A549 (cell line): ENCODE results near the gene POLR2B. TPM values are rescaled to one million over a fixed set of nuclear protein-coding genes. Genes with fewer than 3 reads are reported as not detected.
A peak's percentile ranks its signal among the peaks of the same experiment; 100 is the strongest.
"Not testable (repeated sequence)": the region's sequence is repeated elsewhere in the genome, so short reads cannot be mapped to it uniquely, and the experiment has no call there.

ENCODE experiments used
- ATAC-seq, 2 experiments: fragments of 200-7000 bp in 1 of 2; fragments of >200 bp in 1 of 2; cut with Nextera tagmentation in 1 of 2; cut with Tn5 transposase in 1 of 2; 3 replicates each; pipeline versions ENCODE4 v1.8.0 to v1.9.1; 2018 to 2020; ENCODE audit warnings: mild to moderate bottlenecking in 1 of 2, moderate library complexity in 1 of 2
- CTCF ChIA-PET: fragments of 300-600 bp; sonication (Branson Sonifier 250); formaldehyde crosslinking; extraction: SDS; loops from one replicate; lab custom pipeline; 2021; ENCODE audit warnings: antibody characterized with exemption, inconsistent platforms; lab: Yijun Ruan, JAX
- POLR2A ChIA-PET: fragments of 350-600 bp; formaldehyde crosslinking; extraction: SDS; loops from one replicate; lab custom pipeline; 2021; ENCODE audit warnings: antibody characterized with exemption, inconsistent platforms; lab: Yijun Ruan, JAX
- DNase-seq, 2 experiments: peaks; one replicate each; pipeline versions ENCODE4 v3.0.0 to v3.0.0-alpha.2; 2011 to 2016; ENCODE audit warnings: low read depth in 1 of 2, low spot score in 1 of 2
- FAIRE-seq: peaks from 2 replicates; lab custom pipeline; 2011; peaks lifted over from hg19 to GRCh38; lab: Jason Lieb, UNC
- H3K27ac ChIP-seq, 2 experiments: fragments of >200 bp; sonication (Bioruptor Twin); formaldehyde crosslinking; 3 replicates each; pipeline ENCODE4 v1.5.1; 2016 to 2017
- H3K4me1 ChIP-seq: fragments of >200 bp; sonication (Bioruptor Twin); formaldehyde crosslinking; 3 replicates; pipeline ENCODE4 v1.6.1; 2016
- H3K4me2 ChIP-seq: fragments of >200 bp; sonication (Bioruptor Twin); formaldehyde crosslinking; 3 replicates; pipeline ENCODE4 v1.6.1; 2016
- H3K4me3 ChIP-seq: fragments of >200 bp; sonication (Bioruptor Twin); formaldehyde crosslinking; 3 replicates; pipeline ENCODE4 v1.5.1; 2016
- H3K9me3 ChIP-seq: fragments of >200 bp; sonication (Bioruptor Twin); formaldehyde crosslinking; 3 replicates; pipeline ENCODE4 v1.6.1; 2016
- CEBPB ChIP-seq, 2 experiments: fragments of >200 bp in 1 of 2; sonication (Bioruptor Twin) in 1 of 2; formaldehyde crosslinking in 1 of 2; IDR thresholded peaks; 2 replicates each; pipeline ENCODE4 v1.6.1; 2012 to 2016
- CHD2 ChIP-seq: fragments of 150-350 bp; IDR thresholded peaks from 2 replicates; pipeline ENCODE4 v1.6.1; 2014; ENCODE audit warnings: low read length; ENCODE audit not compliant: partially characterized antibody
- CHD4 ChIP-seq: fragments of 200-600 bp; sonication (generic); IDR thresholded peaks from 2 replicates; pipeline ENCODE4 v1.6.1; 2016; ENCODE audit warnings: antibody characterized with exemption, mild to moderate bottlenecking, borderline replicate concordance
- EHF ChIP-seq: fragments of 250-450 bp; sonication (Bioruptor Pico); IDR thresholded peaks from 2 replicates; pipeline ENCODE4 v1.5.0; 2020; ENCODE audit warnings: mild to moderate bottlenecking
- EHMT2 ChIP-seq: fragments of 200-600 bp; sonication (generic); IDR thresholded peaks from 2 replicates; pipeline ENCODE4 v1.6.1; 2016; ENCODE audit warnings: antibody characterized with exemption, low read depth, mild to moderate bottlenecking, moderate library complexity
- ELK1 ChIP-seq: fragments of 150-350 bp; IDR thresholded peaks from 2 replicates; pipeline ENCODE4 v1.6.1; 2014; ENCODE audit warnings: low read depth, mild to moderate bottlenecking, low read length
- ESRRA ChIP-seq: fragments of 150-350 bp; IDR thresholded peaks from 2 replicates; pipeline ENCODE4 v1.6.1; 2014; ENCODE audit warnings: mild to moderate bottlenecking, low read length, borderline replicate concordance
- FOSB ChIP-seq: fragments of 250-450 bp; sonication (Bioruptor Pico); IDR thresholded peaks from 2 replicates; pipeline ENCODE4 v1.5.0; 2020; ENCODE audit warnings: mild to moderate bottlenecking, moderate library complexity
- FOSL2 ChIP-seq, 2 experiments: fragments of 450-650 bp in 1 of 2; fragments of >200 bp in 1 of 2; sonication (Bioruptor Twin) in 1 of 2; formaldehyde crosslinking; IDR thresholded peaks; 2 replicates each; pipeline versions ENCODE4 v1.5.0 to v1.6.1; 2016 to 2020; ENCODE audit warnings: mild to moderate bottlenecking in 1 of 2, moderate library complexity in 1 of 2
- FOXS1 ChIP-seq: fragments of 250-450 bp; sonication (Bioruptor Pico); IDR thresholded peaks from 2 replicates; pipeline ENCODE4 v1.5.0; 2020; ENCODE audit warnings: mild to moderate bottlenecking, moderate library complexity
- GATA3 ChIP-seq: IDR thresholded peaks from 2 replicates; pipeline ENCODE4 v1.6.1; 2012; ENCODE audit warnings: borderline replicate concordance
- HES2 ChIP-seq: fragments of >200 bp; sonication (Bioruptor Twin); formaldehyde crosslinking; IDR thresholded peaks from 2 replicates; pipeline ENCODE4 v1.6.1; 2016
- HEYL ChIP-seq: fragments of 250-450 bp; sonication (Bioruptor Pico); IDR thresholded peaks from 2 replicates; pipeline ENCODE4 v1.8.0; 2021; ENCODE audit warnings: mild to moderate bottlenecking, moderate library complexity
- HOXA7 ChIP-seq: fragments of 250-450 bp; sonication (Bioruptor Pico); IDR thresholded peaks from 2 replicates; pipeline ENCODE4 v1.5.0; 2020; ENCODE audit warnings: mild to moderate bottlenecking, moderate library complexity
- JUN ChIP-seq, 2 experiments: fragments of >200 bp; sonication (Bioruptor Twin); formaldehyde crosslinking; IDR thresholded peaks; 2 replicates in 1 of 2; 3 replicates in 1 of 2; pipeline ENCODE4 v1.6.1; 2016 to 2017
- MAFK ChIP-seq: fragments of 450-650 bp; IDR thresholded peaks from 2 replicates; pipeline ENCODE4 v1.6.1; 2014; ENCODE audit not compliant: partially characterized antibody
- NR3C1 ChIP-seq: fragments of >200 bp; sonication (Bioruptor Twin); formaldehyde crosslinking; IDR thresholded peaks from 3 replicates; pipeline ENCODE4 v1.6.1; 2017
- RARB ChIP-seq: fragments of 250-450 bp; sonication (Bioruptor Pico); IDR thresholded peaks from 2 replicates; pipeline ENCODE4 v1.8.0; 2021; ENCODE audit warnings: mild to moderate bottlenecking, moderate library complexity
- SMC3 ChIP-seq: fragments of >200 bp; sonication (Bioruptor Twin); formaldehyde crosslinking; IDR thresholded peaks from 3 replicates; pipeline ENCODE4 v1.6.1; 2018; ENCODE audit warnings: inconsistent platforms
- SREBF2 ChIP-seq: fragments of 450-650 bp; IDR thresholded peaks from 2 replicates; pipeline ENCODE4 v1.6.1; 2014; ENCODE audit warnings: mild to moderate bottlenecking, moderate library complexity
- TFCP2L1 ChIP-seq: fragments of 250-450 bp; sonication (Bioruptor Pico); IDR thresholded peaks from 2 replicates; pipeline ENCODE4 v1.5.0; 2021; ENCODE audit warnings: mild to moderate bottlenecking
- ZC3H11A ChIP-seq: fragments of 450-650 bp; IDR thresholded peaks from 2 replicates; pipeline ENCODE4 v1.6.1; 2014; ENCODE audit warnings: antibody characterized with exemption, mild to moderate bottlenecking
- ZFP36 ChIP-seq: fragments of 450-650 bp; IDR thresholded peaks from 2 replicates; pipeline ENCODE4 v1.6.1; 2014; ENCODE audit warnings: borderline replicate concordance; ENCODE audit not compliant: partially characterized antibody
- WGBS: methylation state at CpG from one replicate; pipeline ENCODE4 v1.1.6; 2017; ENCODE audit errors: missing lambda C conversion rate; 5-methylcytosine and 5-hydroxymethylcytosine counted together
- polyA plus RNA-seq, 4 experiments: library from polyadenylated mRNA; depleted of rRNA in 3 of 4; stranded (reverse); fragments of >200 nt; fragmentation: RNase III in 1 of 4; extraction: RNeasy Plus Mini Kit Qiagen cat#74134 plus additional on column Dnase treatment in 1 of 4; gene quantifications; 2 replicates in 3 of 4; 3 replicates in 1 of 4; pipeline ENCODE4 v1.2.3, GENCODE V29; 2011 to 2017
- TF ChIP-seq, protein P1 (sequence below): fragments of 200-600 bp; sonication (generic); IDR thresholded peaks from 2 replicates; pipeline ENCODE4 v1.6.1; 2016; ENCODE audit warnings: antibody characterized with exemption, mild to moderate bottlenecking, moderate library complexity
- TF ChIP-seq, protein P2 (sequence below): IDR thresholded peaks from 2 replicates; pipeline ENCODE4 v1.6.1; 2012

The POLR2B gene
- polyA plus RNA-seq, 2 of the 4 experiments (the other 2 are of a cell fraction): 82.2 to 138 TPM

DNA sequence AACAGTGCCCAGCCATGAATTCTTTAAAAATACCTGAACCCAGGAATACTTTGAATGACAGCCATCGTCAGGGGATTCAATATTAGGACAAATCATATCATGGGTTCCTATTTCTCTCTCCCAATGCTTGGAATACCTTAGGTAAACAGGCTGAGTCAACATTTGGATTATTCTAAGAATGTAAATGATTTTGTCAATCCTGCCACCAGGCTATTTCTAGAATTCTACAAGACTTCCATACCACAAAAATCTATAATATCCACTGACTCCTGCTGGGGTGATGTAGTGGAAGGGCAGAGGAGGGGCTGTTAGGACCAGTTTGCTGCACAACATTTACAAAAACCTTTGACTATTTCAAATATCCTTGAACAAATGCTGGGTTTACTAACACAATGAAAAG lies 66.3 kb downstream of the POLR2B start:
- H3K27ac ChIP-seq: peak overlapping the region; percentile 35 to 79; a peak in 3 of 6 replicates
- ChIA-PET POLR2A (no interaction called here), CTCF (no interaction called here)
- H3K4me1 ChIP-seq: peaks cover 65% of the 10 kb centered on the region
- peak overlapping the region; percentile 51 for H3K4me2 ChIP-seq
- DNase-seq (no peak), ATAC-seq (peak in 1 of 2 experiments; percentile 22; a peak in 2 of 6 replicates), FAIRE-seq (no peak)
- H3K4me3 ChIP-seq: no peak overlapping the region
- no peaks in the 10 kb centered on the region for H3K9me3 ChIP-seq
- TF ChIP-seq RARB (CRISPR knock-in tag): no peak
- no peak for TF ChIP-seq SMC3
- no peak for TF ChIP-seq EHMT2
- TF ChIP-seq CHD4: no peak
- no peak for TF ChIP-seq ESRRA
- no peak for TF ChIP-seq FOXS1 (CRISPR knock-in tag)
- TF ChIP-seq TFCP2L1 (CRISPR knock-in tag): no peak
- no peak for TF ChIP-seq SREBF2
- TF ChIP-seq HEYL: no peak
- no peak for TF ChIP-seq GATA3
- no peak for TF ChIP-seq CHD2
- 14% methylated on average over 1 of the region's 1 CpG for WGBS

DNA sequence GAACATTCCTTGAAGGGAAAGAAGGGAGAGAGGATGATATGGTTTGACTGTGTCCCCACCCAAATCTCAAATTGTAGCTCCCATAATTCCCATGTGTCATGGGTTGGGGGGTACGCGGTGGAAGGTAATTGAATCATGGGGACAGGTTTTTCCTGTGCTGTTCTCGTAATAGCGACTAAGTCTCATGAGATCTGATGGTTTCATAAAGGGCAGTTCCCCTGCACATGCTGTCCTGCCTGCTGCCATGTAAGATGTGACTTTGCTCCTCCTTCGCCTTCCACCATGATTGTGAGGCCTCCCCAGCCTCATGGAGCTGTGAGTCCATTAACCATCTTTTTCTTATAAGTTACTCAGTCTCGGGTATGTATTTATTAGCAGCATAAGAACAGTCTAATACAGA lies 68.3 kb downstream of the POLR2B start:
- H3K4me1 ChIP-seq: peaks cover 55% of the 10 kb centered on the region
- ATAC-seq, POLR2A ChIA-PET, FAIRE-seq, H3K4me2 ChIP-seq, H3K4me3 ChIP-seq, H3K9me3 ChIP-seq, DNase-seq: not testable (repeated sequence)
- WGBS: 96% methylated on average over 6 of the region's 6 CpGs
- CTCF ChIA-PET: interaction anchor here (0.9 to 4.9 kb wide), 2 partner anchors 9 to 379 kb away, joined by 3 to 23 read pairs; no protein-coding TSS in a partner anchor
- H3K27ac ChIP-seq: peak overlapping the region in 1 of 2 experiments; percentile 13; a peak in 1 of 6 replicates

DNA sequence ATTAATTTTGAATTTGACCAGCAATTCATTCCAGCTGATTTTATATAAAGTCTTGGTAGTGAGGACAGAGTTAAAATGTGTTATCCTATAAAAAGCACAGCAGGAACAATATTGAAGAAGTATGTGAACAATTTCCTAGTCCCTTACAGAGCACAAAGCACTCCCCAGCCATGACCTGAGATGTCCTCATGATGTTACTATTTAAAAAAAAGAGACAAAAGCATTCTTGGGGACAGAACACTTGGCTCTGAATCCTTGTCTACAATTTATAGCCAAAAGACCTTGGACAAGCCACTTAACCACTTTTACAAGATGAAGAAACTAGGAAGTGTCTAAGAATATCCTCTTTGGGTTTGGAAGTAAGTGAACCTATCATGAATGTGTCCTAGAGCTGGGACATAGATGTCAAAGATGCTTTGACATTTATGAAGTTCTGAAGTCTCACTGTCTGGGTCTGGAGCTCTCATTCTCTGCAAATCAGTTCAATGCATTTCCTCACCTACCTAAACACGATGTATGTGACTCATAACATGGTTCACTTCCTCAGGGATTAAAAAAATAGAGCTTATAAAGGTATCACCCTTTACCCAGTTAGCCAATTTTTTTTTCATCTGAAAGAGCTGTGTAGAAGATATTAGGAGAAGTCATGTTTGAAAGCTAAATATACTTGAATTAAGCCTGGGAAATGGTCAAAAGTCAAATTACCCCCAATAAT lies 70.1 kb downstream of the POLR2B start:
- CTCF ChIA-PET: interaction anchor here (1.5 to 4.9 kb wide), 2 partner anchors 11 to 115 kb away, joined by 4 to 23 read pairs; no protein-coding TSS in a partner anchor
- TF ChIP-seq NR3C1 (no peak), EHF (CRISPR knock-in tag) (no peak), FOSL2 (IDR thresholded peaks at IDR 0.05) (no peak), FOSL2 (CRISPR knock-in tag; IDR thresholded peaks at IDR 0.05) (no peak), FOSB (CRISPR knock-in tag) (no peak), HOXA7 (CRISPR knock-in tag) (no peak), EHMT2 (no peak), HES2 (no peak), CEBPB (IDR thresholded peaks at IDR 0.05) (no peak), ZFP36 (no peak), MAFK (no peak), CHD2 (no peak), JUN (IDR thresholded peaks at IDR 0.05) (no peak), SMC3 (no peak), ZC3H11A (no peak), ELK1 (no peak), GATA3 (no peak), SREBF2 (no peak)
- TF ChIP-seq, protein P1, sequence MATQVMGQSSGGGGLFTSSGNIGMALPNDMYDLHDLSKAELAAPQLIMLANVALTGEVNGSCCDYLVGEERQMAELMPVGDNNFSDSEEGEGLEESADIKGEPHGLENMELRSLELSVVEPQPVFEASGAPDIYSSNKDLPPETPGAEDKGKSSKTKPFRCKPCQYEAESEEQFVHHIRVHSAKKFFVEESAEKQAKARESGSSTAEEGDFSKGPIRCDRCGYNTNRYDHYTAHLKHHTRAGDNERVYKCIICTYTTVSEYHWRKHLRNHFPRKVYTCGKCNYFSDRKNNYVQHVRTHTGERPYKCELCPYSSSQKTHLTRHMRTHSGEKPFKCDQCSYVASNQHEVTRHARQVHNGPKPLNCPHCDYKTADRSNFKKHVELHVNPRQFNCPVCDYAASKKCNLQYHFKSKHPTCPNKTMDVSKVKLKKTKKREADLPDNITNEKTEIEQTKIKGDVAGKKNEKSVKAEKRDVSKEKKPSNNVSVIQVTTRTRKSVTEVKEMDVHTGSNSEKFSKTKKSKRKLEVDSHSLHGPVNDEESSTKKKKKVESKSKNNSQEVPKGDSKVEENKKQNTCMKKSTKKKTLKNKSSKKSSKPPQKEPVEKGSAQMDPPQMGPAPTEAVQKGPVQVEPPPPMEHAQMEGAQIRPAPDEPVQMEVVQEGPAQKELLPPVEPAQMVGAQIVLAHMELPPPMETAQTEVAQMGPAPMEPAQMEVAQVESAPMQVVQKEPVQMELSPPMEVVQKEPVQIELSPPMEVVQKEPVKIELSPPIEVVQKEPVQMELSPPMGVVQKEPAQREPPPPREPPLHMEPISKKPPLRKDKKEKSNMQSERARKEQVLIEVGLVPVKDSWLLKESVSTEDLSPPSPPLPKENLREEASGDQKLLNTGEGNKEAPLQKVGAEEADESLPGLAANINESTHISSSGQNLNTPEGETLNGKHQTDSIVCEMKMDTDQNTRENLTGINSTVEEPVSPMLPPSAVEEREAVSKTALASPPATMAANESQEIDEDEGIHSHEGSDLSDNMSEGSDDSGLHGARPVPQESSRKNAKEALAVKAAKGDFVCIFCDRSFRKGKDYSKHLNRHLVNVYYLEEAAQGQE: no peak
- TF ChIP-seq, protein P2, sequence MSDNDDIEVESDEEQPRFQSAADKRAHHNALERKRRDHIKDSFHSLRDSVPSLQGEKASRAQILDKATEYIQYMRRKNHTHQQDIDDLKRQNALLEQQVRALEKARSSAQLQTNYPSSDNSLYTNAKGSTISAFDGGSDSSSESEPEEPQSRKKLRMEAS: no peak
- TF ChIP-seq, all 56 proteins: peak for 0
- H3K4me1 ChIP-seq: peaks cover 51% of the 10 kb centered on the region
- H3K9me3 ChIP-seq: no peaks in the 10 kb centered on the region
- POLR2A ChIA-PET: no interaction called here
- 18% methylated on average over 1 of the region's 1 CpG for WGBS
- DNase-seq (no peak), FAIRE-seq (no peak), ATAC-seq (no peak)
- 0 out of 3 replicates have a peak overlapping the region, but pooled peaks have one; percentile 7 for H3K4me2 ChIP-seq
- H3K27ac ChIP-seq: peak overlapping the region in 1 of 2 experiments; percentile 27; a peak in 1 of 6 replicates
- H3K4me3 ChIP-seq: no peak overlapping the region
